Stomach (tissue), 4 donors: ENCODE results near the gene KITLG.

Experiments used
- CTCF ChIP-seq, 7 experiments: fragments of 450-650 bp in 4 of 7; fragments of 200-600 bp in 3 of 7; sonication (generic) in 3 of 7; IDR thresholded peaks; one replicate each; pipeline ENCODE4 v1.5.1; 2016 to 2019; ENCODE audit warnings: antibody characterized with exemption in 7 of 7, control low read depth in 2 of 7, mild to moderate bottlenecking in 1 of 7
- POLR2A ChIP-seq, 4 donors: fragments of 450-650 bp; IDR thresholded peaks; one replicate each; pipeline ENCODE4 v1.6.1; 2016; ENCODE audit warnings: antibody characterized with exemption in 4 of 4, control low read depth in 2 of 4, mild to moderate bottlenecking in 1 of 4, moderate library complexity in 1 of 4

- TF ChIP-seq CTCF (IDR thresholded peaks at IDR 0.05) (no peak), POLR2A (IDR thresholded peaks at IDR 0.05) (no peak)
Measured at GRCh38 chr12:88450136-88450535, 130.1 kb downstream of the KITLG start.
